HG02759 (cell line): ENCODE results near the gene MAT1A.
A peak's percentile ranks its signal among the peaks of the same experiment; 100 is the strongest.
"Not testable (repeated sequence)": the region's sequence is repeated elsewhere in the genome, so short reads cannot be mapped to it uniquely, and the experiment has no call there.

Experiments used
- ATAC-seq: cut with Tn5 transposase; IDR thresholded peaks from one replicate; pipeline ENCODE4 v1.9.1; 2021; ENCODE audit warnings: mild to moderate bottlenecking, moderate library complexity; ENCODE audit not compliant: unreplicated experiment

MAT1A gene

DNA sequence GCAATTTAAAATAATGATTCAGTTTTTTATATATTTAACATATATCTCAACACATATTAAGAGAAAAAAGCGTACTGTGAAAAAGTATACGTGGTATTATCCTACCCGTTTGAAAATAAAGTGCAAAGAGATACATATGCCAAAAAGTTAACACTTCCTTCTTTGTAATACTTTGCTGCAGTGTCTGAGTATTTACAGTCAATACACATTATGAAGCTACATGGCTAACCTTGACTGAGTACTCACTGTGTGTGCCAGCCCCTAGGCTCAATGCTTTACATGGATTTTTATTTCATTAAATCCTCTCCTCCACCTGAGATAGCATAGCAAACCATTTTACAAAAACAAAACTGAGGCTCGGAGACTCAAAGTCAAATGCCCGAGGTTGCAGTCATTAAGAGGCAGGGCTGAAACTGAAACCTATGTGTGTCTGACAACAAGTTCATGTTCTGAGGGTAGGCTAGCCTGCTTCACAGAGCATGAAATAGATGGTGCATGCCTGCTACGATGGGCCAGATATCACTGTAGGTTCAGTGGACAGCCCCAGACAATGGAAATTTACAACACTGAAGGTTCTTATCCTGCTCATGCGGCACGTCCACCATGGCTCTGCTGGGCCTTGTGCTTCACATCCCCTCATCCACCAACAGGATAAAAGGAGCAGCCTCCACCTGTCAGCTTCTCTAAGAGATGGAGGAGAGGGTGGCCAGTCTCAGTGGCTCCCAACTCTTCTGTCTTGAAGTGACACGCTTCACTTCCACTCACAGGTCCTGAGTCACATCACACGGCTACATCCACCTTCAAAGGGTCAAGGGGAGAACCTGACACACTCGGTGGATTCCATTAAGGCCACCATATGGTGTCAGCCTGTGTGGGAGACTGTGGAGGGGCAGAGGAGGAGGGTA is 54.9 kb downstream of the MAT1A start:
- ATAC-seq, result peak; percentile 100

DNA sequence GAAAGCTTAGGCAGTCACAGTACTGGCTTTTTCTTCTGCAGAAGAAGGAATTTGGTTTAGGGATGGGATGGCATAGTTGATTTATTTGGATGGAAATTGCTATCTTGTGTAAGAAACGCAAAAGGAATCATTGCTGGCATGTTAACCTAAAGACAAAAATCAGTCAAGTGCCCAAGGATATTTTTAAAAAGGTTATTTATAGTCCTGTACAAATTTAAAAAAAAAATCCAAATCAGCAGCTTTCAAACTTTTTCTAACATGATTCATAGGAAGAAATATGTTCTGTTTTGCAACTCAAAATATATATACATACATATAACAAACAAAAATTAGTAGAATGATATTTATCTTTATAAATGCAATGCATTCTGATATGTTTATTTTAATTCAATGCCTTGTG is 55.6 kb downstream of the MAT1A start:
- not testable (repeated sequence) for ATAC-seq

GRCh38 chr10:80226723-80227122 is 62.7 kb downstream of the MAT1A start:
- ATAC-seq, result not testable (repeated sequence)

GRCh38 chr10:80223031-80223419 is 66.4 kb downstream of the MAT1A start:
- ATAC-seq, result not testable (repeated sequence)
